HS-5 (cell line): ENCODE data around the gene TMEM181.
"Not testable (repeated sequence)": the region's sequence is repeated elsewhere in the genome, so short reads cannot be mapped to it uniquely, and the experiment has no call there.

Experiments used
- DNase-seq: peaks from one replicate; pipeline ENCODE4 v3.0.0-alpha.2; 2012; ENCODE audit warnings: low read depth

Gene TMEM181

DNA sequence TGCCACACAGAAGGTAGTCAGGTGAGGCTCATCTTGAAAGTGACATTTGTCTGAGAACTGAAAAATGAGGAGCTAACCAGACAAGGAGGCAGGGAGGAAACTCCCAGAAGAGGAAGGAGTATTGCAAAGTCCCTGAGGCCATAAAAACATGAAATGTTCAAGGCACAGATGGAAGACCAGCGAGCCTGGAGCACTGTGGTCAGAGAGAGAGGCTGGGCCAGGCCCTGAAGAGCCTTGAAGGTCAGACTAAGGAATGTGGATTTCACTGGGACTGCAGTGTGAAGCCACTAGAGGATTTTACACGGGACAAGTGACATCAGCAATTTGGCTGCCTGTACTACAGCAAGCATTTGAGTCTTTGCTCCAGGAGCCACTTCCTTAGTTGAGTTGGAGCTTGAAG, 21.1 kb upstream of the TMEM181 start:
- no peak for DNase-seq

DNA sequence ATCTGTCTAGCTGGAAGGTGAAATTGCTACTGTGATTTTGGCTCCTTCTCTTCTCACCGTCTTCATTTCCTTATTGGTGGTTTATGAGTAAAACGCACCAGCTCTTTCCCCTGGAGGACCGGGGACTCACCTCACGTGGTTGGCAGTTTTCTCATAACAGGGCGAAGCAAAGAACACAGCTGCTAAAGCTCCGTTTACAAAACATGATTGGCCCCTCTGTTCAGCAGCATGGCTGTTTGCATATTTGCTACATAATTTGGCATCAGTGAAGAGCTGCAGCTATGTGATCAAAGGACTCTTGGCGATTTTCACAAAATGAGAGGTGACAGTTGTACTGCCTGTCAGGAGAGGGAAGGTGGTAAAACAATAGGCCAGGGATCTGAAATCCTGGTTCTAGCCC, 20.5 kb upstream of the TMEM181 start:
- DNase-seq, result no peak

DNA sequence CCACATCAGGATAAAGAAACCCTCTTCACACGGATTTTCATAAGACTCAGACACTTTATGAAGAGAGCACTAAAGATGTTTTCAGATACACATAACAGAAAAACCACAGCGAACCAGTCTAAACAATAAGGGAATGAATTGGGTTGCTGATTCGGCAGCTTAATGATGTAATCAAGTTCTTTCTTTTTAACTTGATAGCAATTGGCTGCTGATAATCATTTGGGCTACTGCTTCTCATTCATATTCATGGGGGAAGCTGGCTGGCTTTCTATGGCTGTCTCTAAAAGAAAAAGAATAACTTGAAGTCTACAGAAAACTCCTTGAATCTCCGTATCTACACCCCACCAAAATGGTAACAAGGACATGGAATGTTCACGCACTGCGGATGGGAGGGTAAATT, 20.0 kb upstream of the TMEM181 start:
- no peak for DNase-seq

DNA sequence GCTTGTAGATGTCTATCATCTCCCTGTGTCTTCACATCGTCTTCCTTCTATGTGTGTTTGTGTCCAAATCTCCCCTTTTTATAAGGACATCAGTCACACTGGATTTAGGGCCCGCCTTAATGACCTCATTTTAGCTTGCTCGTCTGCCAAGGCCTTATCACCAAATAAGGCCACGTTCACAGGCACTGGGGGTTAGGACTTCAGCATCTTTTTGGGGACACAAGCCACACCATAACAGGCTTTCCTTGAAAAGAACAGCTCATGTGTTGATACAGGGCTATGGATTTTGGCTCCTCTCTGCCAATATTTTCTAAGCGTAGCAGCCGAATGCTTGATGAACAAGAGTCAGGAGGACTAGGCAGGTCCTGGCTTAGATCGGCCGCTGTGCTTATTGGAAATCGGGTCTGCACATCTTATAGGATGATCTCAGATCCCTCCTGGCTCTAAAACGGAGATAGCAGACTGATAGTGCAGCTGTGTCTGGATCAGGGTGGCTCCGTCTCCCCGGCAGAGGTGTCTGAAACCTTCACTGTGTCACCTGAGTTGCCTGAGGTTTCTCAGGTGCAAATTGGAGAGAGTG, 16.2 kb upstream of the TMEM181 start:
- no peak for DNase-seq

DNA sequence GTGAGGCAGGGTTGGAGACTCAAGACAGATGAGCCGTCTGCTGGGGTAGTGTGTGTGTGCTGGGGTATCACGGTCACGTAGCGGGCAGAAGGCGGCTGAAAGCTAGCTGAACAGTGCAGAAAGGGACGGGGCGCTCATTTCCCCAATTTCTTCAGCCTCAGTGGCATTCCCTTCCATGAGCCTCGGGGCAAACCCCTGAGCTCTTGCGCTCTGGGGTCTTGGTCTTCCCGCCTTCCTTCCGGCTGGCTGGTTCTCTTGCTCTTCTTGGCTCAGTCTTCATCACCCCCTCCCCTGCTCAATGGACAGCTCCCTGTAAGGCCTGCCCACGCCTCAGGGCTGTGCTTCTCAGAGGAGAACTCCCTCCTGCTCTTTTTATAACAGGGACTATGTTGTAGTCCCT, 15.5 kb upstream of the TMEM181 start:
- DNase-seq, result no peak

DNA sequence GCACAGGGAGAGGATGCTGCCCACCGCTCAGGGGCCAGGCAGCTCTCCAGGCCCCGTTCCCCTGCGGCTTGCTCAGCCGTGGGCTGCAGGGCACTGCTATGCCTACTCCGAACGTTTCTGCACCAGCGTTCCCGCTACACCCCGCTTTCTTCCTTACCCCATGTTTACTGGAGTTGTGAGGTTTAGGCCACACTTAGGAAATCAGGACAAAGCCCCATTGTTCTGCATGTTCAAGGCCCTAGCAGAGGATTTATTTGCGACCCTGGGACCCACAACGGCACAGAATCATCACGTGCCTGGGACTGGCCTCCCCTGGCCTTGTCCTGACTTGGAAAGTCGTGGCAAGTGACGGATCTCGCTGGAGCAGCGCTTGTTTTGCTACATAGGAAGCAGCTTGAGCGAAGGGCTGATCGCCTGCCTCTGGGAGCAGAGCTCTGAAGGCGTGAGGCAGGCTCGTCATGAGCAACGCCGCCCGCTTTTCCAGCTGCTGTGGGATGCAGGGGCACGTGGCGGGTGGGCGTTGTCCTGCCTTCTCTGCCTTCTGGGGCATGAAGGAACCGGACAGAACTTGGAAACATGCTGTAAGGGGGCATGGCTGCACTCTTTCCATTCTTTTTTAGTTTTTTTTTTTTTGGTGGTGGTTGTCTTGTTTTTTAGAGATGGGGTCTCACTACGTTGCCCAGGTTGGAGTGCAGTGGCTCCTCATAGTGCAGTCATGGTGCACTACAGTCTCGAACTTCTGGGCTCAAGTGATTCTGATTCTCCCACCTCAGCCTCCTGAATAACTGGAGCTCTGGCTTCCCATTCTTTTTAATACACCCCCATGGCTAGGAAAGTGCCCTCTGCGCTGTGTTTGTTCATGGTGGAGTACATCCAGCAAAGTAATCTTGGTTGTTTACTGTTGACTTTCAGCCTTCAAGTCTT, 14.6 kb upstream of the TMEM181 start:
- DNase-seq, result no peak

DNA sequence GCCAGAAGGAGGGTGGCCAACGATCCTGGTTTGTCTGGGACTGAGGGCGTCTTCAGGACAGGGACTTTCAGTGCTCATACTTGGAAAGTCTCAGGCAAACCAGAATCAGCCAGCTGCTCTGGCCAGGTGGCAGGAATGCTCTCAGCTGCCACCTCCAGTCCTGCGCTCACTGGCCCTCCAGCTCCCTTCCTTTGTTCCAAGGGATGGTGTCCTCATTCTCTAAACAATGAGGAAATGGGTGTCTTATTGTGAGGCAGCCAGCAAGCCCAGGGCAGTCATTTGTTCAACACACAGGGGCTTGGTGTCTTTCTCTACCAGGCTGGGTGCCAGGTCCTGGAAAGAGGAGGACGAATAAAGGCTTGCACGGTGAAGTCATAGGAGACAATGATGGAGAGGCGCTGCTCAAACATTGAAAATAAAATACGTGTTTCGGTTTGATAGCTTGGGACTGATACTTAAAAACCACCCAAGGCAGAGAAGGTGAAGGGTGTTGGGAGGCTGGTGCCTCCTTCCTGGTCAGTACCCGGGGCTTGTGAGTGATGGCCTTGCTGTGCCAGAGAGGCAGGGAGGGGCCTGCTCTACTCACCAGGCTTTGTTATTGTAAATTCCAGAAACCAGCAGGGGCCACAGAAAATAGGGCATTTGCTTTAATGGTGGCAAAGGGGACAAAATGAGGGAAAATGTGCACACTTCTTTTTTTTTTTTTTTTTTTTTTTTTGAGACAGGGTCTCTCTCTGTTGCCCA, 11.3 kb upstream of the TMEM181 start:
- no peak for DNase-seq

DNA sequence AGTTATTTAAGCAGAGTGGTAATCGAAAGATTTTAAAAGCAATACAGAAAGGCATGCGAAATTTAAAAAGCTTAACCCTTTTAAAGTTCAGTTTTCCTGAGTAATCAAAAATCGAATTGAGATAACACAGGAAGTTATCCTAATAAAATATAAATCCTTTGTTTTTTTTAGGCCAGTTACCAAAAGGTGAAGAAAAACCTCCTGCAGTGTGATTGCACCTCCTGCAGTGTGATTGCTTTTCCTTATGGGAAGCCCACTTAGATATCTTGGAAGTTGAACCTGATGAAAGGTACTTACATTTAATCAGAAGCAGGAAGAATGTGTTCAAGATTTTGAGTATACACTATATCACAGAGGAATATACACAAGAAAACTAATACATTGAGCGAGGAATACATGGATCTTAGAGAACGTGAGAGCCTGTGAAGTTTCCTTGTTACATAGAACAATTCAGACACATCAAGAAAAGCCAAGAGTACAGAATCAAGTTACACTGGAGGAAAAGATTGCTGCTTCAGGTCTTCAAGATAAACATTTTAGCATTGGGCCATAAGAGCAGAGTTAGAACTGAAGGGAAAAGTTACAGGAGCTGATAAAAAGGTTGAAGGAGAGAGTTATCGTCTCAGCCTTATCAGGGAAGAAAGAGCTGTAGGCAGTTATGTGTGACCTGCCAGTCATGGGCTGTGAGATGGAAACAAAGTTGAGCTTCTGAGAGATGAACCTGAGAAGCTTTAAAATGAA, 7.7 kb upstream of the TMEM181 start:
- no peak for DNase-seq

DNA sequence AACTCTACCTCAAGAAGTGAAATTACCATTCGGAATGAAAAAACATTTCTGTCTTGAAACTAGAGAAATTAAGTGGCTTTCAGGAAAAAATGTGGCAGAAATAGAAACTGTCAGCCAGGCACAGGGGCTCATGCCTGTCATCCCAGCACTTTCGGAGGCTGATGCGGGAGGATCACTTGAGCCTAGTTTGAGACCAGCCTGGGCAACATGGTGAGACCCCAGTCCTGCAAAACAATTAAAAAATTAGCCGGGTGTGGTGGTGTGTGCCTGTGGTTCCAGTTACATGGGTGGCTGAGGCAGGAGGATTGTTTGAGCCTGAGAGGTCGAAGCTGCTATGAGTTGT, 7.1 kb upstream of the TMEM181 start:
- DNase-seq, result no peak

DNA sequence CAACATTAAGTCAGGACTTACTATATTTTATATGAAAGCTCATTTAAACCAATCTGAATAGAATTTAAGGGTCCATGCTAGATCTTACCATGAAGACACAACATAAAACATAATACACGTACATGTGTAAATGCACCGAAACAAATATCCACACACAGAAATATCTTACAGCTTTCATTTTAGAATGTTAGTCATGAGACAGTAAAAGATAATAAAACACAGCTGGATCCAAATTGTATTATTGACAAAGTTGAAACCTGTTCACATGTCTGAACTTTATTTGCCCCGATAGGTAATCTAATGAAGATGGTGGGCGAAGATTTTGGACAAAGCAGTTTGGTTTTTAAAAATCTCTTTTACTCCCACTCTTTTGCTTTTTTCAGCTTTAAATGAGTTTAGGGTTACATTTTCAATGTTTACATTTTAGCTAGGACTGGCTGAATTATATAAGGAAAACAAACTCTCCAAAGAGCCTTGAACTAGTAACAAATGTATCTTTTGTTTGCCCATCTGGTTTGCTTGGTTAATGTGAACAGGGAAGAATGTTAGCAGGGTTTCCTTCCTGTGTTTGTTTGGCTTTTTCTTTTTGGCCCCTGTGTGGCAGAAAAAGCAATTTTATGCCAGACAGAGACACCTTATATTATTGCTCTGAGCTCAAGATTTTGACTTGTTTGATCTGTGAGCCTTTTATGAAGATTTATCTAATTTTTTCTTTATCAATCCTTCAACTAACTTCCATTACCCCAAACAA, 5.1 kb upstream of the TMEM181 start:
- DNase-seq, result no peak

DNA sequence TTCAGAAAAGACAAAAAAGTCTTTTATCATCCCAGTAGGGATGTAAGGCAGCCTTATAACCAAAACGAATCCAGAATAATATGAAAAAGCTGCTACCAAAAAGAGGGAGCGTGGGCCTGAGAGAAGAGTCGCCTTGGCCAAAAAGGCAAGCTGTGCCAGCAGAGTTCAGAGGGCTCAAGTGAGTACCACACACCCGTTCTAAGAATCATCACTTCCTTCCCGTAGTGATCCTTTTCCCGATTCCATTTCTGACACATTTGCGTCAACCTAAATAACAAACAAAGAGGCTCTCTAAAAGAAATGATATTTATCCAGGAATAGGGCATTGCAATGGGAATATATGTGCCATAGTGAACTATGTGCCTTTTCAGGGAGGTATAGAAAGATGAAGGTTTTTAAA, 3.8 kb upstream of the TMEM181 start:
- DNase-seq, result no peak

DNA sequence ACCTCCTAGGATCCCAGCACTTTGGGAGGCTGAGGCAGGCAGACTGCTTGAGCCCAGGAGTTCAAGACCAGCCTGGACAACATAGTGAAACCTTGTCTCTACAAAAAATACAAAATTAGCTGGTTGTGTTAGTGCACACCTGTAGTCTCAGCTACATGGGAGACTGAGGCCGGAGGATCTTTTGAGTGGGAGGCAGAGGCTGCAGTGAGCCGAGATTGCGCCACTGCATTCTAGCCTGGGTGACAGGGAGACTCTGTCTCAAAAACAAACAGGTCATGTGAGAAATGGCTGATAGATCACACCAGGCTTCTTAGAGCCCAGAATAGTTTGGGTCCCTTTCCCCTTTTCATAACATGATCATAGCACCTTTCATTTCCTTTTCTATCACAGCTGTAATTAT, 2.8 kb upstream of the TMEM181 start:
- not testable (repeated sequence) for DNase-seq

DNA sequence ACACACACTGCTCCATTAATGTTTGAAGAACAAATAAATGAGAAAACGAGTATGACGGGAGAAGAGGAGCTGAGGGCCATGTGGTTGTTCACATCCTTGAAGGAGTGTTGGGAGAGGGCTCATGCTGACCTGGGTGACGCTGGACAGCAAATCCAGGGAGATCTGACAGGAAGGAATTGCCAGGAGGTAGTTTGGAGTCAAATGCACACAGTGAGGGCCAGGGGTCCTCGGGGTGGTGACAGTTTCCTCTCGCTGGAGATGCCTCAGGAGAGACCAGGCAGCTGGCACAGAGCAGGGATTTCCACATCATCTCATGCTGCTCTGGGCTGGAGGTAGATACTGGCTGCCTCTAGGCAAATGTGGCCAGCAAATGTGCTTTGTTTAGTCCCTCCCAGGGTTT, 2.0 kb upstream of the TMEM181 start:
- DNase-seq, result no peak

DNA sequence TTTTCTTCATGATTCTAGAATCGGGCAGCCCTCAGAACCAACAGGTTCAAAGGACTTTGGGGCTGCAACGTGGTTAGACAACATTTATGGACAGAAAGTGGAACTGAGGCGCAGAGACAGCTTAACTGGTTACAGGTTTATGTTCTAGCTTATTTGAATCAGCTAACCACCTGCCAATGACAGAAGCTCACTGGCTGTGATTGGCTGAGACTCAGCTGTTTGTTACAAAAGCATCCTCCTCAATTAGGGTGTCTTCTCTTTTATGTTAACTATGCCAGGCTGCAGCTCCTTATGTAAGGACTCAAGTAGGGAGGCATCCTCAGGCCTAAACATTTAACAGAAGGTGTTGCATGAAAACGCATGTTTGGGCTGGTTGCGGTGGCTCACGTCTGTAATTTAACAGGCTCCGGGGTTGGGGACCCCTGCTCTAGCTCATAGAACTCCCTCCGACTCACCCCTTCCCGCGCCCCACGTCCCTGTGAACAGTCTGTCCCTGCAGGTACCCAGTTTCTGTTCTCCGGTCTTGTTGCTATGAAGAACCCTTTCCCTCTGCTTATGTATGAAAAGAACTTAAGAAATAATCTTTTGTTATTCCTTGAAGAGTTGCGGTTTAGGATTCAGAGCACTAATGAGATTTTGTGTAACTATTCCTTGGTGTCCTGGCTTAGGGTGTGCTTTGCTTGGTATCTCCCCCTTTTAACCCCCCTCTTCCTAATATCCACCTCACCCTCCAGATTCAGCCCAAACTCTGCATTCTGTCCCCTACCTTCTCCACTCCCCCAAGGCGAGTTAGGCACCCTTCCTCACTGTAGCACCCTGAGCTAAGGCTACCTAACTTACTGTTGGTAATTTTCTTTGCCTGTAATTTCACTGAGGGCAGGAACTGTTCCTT, 1.2 kb upstream of the TMEM181 start:
- DNase-seq, result no peak

DNA sequence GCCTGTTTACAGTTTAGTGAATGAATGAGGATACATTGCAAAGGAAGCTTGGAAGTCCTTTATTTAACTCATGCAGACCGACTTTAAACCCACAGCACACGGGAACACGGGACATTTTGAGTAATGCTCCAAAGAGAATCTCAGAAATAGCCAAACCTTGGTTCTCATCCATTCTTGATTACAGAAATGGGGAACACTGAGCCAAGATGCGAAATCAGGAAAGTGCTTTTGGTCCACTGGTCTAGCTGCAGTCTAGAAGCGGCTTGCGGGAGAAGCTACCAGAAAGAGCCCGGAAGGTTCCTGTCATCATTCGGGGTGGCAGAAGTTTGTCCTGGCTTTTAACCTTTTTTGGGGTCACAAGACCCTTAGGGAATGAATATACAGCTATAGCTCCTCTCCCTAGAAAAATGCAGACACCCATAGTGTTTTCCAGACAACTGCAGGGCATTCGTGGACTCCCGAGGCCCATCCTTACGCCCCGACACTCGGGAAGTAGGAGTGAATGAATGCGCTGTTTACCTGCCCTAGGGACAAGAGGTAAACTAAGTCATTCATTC, 475 bp upstream of the TMEM181 start:
- no peak for DNase-seq

DNA sequence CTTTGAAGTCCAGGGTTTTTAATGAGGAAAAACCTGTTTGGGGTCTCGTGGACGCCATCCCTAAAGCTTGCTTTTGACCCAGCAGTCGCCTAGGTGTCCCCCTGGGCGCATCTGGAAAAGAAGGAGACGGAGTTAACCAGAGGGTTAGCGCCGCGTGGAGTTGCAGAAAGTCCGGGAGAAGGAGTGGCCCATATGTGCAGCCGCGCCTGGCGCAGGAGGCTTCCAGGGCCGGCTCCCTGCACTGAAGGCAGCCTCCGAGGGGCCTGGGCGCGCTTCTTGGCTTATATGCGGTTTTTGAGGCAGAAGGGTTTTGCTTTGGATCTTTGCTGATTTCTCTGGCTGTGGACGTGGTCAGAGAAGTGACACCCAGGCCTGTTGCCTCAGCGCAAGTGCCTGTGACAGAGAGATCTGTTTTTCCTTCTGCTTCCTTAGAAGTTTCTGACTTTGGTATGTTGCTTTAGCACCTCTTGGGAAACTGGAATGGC, 987 bp downstream of the TMEM181 start:
- DNase-seq, result no peak

DNA sequence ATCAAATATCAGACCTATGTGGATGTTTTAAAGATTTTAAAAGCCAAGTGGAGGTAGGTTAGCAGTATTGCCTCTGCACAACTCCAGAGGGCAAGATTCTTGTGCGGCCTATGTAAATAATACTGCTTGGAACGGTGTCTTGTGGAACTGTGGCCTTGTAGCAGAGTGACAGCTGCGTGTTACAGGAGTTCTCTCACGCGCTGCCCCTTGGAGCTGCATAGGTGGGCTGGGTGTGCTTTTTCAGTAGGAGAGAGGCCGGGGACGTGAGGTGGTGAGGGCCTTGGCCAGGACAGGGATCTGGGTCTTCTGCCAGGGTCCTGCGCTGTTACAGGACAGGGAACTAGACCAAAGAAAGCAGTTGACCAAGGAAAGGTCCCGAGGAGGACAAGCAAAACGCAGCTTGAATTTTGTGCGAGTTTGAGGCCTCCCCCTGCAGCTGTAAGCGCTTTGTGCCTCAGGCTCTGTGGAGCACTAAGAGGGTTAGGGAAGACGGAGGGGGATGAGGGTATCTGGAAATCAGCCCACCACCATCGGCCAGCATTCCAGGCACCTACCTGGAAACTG, 1.5 kb downstream of the TMEM181 start:
- DNase-seq, result no peak

DNA sequence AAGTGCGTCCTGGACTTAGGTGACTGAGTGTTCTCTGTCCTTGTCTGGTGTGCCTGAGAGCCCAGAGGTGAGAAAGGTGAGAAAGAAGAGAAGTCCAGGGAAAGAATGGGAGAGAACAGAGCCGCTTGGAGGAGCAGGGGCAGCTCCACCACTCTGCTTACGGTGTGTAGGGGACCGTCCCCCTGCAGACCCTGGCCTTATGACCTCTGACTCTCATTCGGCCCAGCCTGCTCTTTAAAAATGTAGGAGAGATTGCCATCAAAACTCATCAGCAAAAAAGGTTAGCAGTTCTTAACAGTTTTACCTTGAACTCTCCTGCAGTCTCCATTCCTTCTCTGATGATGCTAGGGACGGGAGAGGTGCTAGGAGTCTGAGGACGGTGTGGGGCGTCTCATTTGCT, 2.0 kb downstream of the TMEM181 start:
- DNase-seq, result no peak

DNA sequence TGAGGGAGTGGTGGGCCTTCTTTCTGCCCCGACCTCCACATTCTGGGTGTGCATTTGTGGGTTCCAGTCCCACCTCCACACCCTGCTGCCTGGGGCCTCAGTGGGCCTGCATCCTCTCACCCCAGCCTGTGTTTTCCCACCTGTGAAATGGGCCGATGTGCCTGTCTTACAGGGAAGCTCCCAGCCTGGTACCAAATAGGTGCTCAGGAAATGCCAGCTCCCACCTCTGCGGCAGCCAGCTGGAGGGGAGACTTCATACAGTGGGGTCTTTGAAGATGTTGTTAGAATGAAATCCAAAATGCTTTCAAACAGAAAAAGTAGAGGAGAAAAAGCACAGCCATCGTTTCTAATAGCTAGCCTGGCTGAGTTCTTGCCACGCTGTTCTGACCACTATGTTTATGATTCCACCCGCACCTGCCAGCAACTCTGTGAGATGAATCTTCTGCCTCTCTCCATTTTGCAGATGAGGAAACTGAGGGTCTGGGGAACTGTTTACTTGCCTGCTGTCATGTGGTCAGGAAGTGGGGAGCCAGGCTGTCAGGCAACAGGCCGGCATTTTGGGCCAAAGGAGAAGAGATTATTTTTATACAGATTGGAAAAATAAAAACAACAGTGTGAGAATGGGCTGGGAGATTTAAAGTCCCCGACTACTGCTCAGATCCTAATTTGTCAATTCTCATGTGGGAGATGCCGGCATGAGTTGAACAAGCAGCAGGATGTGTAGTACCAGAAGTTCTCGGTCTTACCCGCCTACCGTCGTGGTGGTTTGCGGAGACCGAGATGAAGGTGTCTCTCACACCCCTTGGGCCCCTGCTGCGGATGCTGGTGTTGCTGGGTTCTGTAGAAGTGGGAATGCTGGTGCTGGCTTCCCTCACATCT, 4.6 kb downstream of the TMEM181 start:
- DNase-seq, result no peak
